GM18498 (cell line): Measurements from ENCODE around the gene CD84.
"Not testable (repeated sequence)": the region's sequence is repeated elsewhere in the genome, so short reads cannot be mapped to it uniquely, and the experiment has no call there.

Experiments used
- ATAC-seq: cut with Tn5 transposase; IDR thresholded peaks from one replicate; pipeline ENCODE4 v1.9.1; 2021; ENCODE audit warnings: mild to moderate bottlenecking, moderate library complexity; ENCODE audit not compliant: unreplicated experiment

Gene CD84

GRCh38 chr1:160542303-160542945 lies 36.9 kb downstream of the CD84 start:
- no peak for ATAC-seq

- no peak for ATAC-seq
These were observed 37.5 kb downstream of the CD84 start for GRCh38 chr1:160541622-160542302.

GRCh38 chr1:160540859-160541233 lies 38.5 kb downstream of the CD84 start:
- no peak for ATAC-seq

GRCh38 chr1:160539990-160540858 lies 39.1 kb downstream of the CD84 start:
- peak; percentile 95 for ATAC-seq

- ATAC-seq: no peak
These were observed 39.7 kb downstream of the CD84 start for GRCh38 chr1:160539684-160539989.

- no peak for ATAC-seq
These were observed 40.2 kb downstream of the CD84 start for GRCh38 chr1:160538985-160539651.

- no peak for ATAC-seq
These were observed 41.3 kb downstream of the CD84 start for GRCh38 chr1:160537714-160538665.

GRCh38 chr1:160534823-160535605 lies 44.3 kb downstream of the CD84 start:
- ATAC-seq: no peak

- not testable (repeated sequence) for ATAC-seq
These were observed 46.8 kb downstream of the CD84 start for GRCh38 chr1:160532557-160532813.

GRCh38 chr1:160531809-160532556 lies 47.3 kb downstream of the CD84 start:
- not testable (repeated sequence) for ATAC-seq

GRCh38 chr1:160529401-160529952 lies 49.8 kb downstream of the CD84 start:
- not testable (repeated sequence) for ATAC-seq

- not testable (repeated sequence) for ATAC-seq
These were observed 55.5 kb downstream of the CD84 start for GRCh38 chr1:160523789-160524188.

- ATAC-seq: peak; percentile 50
These were observed 56.5 kb downstream of the CD84 start, which contains the start of gene SLAMF6 for GRCh38 chr1:160522622-160523345. Gene SLAMF6 (minus strand): TSS chr1:160523255. CDS start chr1:160523192, 63 bp downstream.

- ATAC-seq: peak; percentile 18
These were observed 57.2 kb downstream of the CD84 start for GRCh38 chr1:160522136-160522535.

- no peak for ATAC-seq
These were observed 57.7 kb downstream of the CD84 start for GRCh38 chr1:160521554-160521953.

- no peak for ATAC-seq
These were observed 58.3 kb downstream of the CD84 start for GRCh38 chr1:160520999-160521398.

- no peak for ATAC-seq
These were observed 58.7 kb downstream of the CD84 start for GRCh38 chr1:160520582-160520981.
